Measurements from ENCODE around the gene TSACC.
"Not testable (repeated sequence)": the region's sequence is repeated elsewhere in the genome, so short reads cannot be mapped to it uniquely, and the experiment has no call there.

TSACC gene

GRCh38 chr1:156338180-156338976 is at the start of gene TSACC, which contains the start of gene CCT3:
Gene TSACC, plus strand, starts transcription at chr1:156338526. Its CDS starts 1,232 bp downstream, at chr1:156339758.
Gene CCT3, minus strand, starts transcription at chr1:156338292. Its CDS starts 108 bp downstream, at chr1:156338184.
- peak; percentile 99 for DNase-seq

GRCh38 chr1:156289857-156290256 is 48.5 kb upstream of the TSACC start:
- DNase-seq, result no peak

- peak; percentile 15 for DNase-seq
Observed at GRCh38 chr1:156291226-156292061, 46.9 kb upstream of the TSACC start.

- no peak for DNase-seq
Observed at GRCh38 chr1:156293098-156293434, 45.3 kb upstream of the TSACC start.

- no peak for DNase-seq
Observed at GRCh38 chr1:156293895-156294294, 44.4 kb upstream of the TSACC start.

GRCh38 chr1:156295391-156295947 is 42.9 kb upstream of the TSACC start, which contains the start of gene GLMP:
Gene GLMP, minus strand, starts transcription at chr1:156295679. Its CDS starts 34 bp downstream, at chr1:156295645.
- peak; percentile 45 for DNase-seq

- DNase-seq, result no peak
Observed at GRCh38 chr1:156298852-156299357, 39.4 kb upstream of the TSACC start, which contains the start of gene VHLL. Gene VHLL, minus strand, starts transcription at chr1:156299307. Its CDS starts 118 bp downstream, at chr1:156299189.

- no peak for DNase-seq
Observed at GRCh38 chr1:156303241-156303640, 35.1 kb upstream of the TSACC start.

- no peak for DNase-seq
Observed at GRCh38 chr1:156305215-156305614, 33.1 kb upstream of the TSACC start.

- DNase-seq, result no peak
Observed at GRCh38 chr1:156308078-156308477, 30.2 kb upstream of the TSACC start.

GRCh38 chr1:156310962-156311361 is 27.4 kb upstream of the TSACC start:
- DNase-seq, result no peak

GRCh38 chr1:156316909-156317308 is 21.4 kb upstream of the TSACC start:
- DNase-seq, result no peak

GRCh38 chr1:156319664-156320063 is 18.7 kb upstream of the TSACC start:
- DNase-seq, result no peak

- DNase-seq, result no peak
Observed at GRCh38 chr1:156320560-156320959, 17.8 kb upstream of the TSACC start.

- DNase-seq, result not testable (repeated sequence)
Observed at GRCh38 chr1:156323179-156323578, 15.1 kb upstream of the TSACC start.

- no peak for DNase-seq
Observed at GRCh38 chr1:156336242-156336641, 2.1 kb upstream of the TSACC start.

- DNase-seq, result no peak
Observed at GRCh38 chr1:156337052-156337887, 1.1 kb upstream of the TSACC start.

GRCh38 chr1:156337888-156338179 is 492 bp upstream of the TSACC start:
- peak; percentile 39 for DNase-seq

- no peak for DNase-seq
Observed at GRCh38 chr1:156342166-156342955, 4.0 kb downstream of the TSACC start.

GRCh38 chr1:156344409-156344808 is 6.1 kb downstream of the TSACC start:
- DNase-seq, result no peak

GRCh38 chr1:156346035-156346434 is 7.7 kb downstream of the TSACC start:
- DNase-seq, result not testable (repeated sequence)

- no peak for DNase-seq
Observed at GRCh38 chr1:156346636-156347035, 8.3 kb downstream of the TSACC start.

Data from stimulated activated CD4-positive, alpha-beta T cell treated with anti-CD3 and anti-CD28 coated beads, Interleukin-4, amount 100 ng/mL, for 1 hour (primary cell).